Measurements from ENCODE around the gene PRDM16.

Gene PRDM16

GRCh38 chr1:3027611-3028371, 41.2 kb upstream of the PRDM16 start:
- H2BK12ac ChIP-seq (ENCODE audit: low read length): peak overlapping the region; percentile 32
- WGBS, 2 donors (ENCODE audit: extremely low coverage in 2 of 2, insufficient read length in 2 of 2, insufficient replicate concordance in 1 of 2): no CpG with 5 or more reads among the region's 20 CpGs
- H2BK120ac ChIP-seq (ENCODE audit: low read depth, low read length): no peak overlapping the region
- H3K4me1 ChIP-seq (ENCODE audit: control insufficient read depth in 2 of 2, insufficient read depth in 1 of 2, low read depth in 1 of 2, low read length in 2 of 2): no peaks in the 10 kb centered on the region
- no peak overlapping the region for H3K23ac ChIP-seq (ENCODE audit: low read depth, low read length, poor library complexity)
- H2AK5ac ChIP-seq (ENCODE audit: low read depth, low read length): peak overlapping the region; percentile 89
- H3K9me3 ChIP-seq (replicated peaks in 1 of 2; ENCODE audit: control insufficient read depth in 2 of 2, insufficient read depth in 1 of 2, low read depth in 1 of 2, low read length in 2 of 2): peaks cover 0 to 8% of the 10 kb centered on the region in 2 donors
- no peaks in the 10 kb centered on the region for H3K36me3 ChIP-seq (replicated peaks in 1 of 2; ENCODE audit: control insufficient read depth in 2 of 2, insufficient read depth in 2 of 2, low read length in 2 of 2)
- H2AFZ ChIP-seq (ENCODE audit: low read length): no peak overlapping the region
- peaks cover 2% of the 10 kb centered on the region for H3K79me1 ChIP-seq (ENCODE audit: low read depth, low read length)
- no peak overlapping the region for H2BK5ac ChIP-seq (ENCODE audit: low read length)
- peaks cover 0 to 11% (median 0%) of the 10 kb centered on the region in 3 experiments for H3K27me3 ChIP-seq (ENCODE audit: control insufficient read depth in 3 of 3, insufficient read depth in 3 of 3, low read depth in 1 of 3, low read length in 3 of 3)
- H3K4ac ChIP-seq (ENCODE audit: low read length): no peak overlapping the region
- H3K27ac ChIP-seq (replicated peaks; ENCODE audit: low read length): no peak overlapping the region
- H4K8ac ChIP-seq (ENCODE audit: low read depth, low read length): no peak overlapping the region
- H2BK15ac ChIP-seq (ENCODE audit: low read length): no peak overlapping the region
- no peak for DNase-seq (ENCODE audit: low spot score)
- H3K4me3 ChIP-seq (ENCODE audit: low read length in 2 of 2): no peak overlapping the region
- no peak overlapping the region for H3K4me2 ChIP-seq (ENCODE audit: insufficient read depth, low read length, poor library complexity, severe bottlenecking)
- H4K91ac ChIP-seq (ENCODE audit: low read depth, low read length, poor library complexity): no peak overlapping the region
- peak overlapping the region; percentile 60 for H3K18ac ChIP-seq (ENCODE audit: low read length)
- H3K14ac ChIP-seq (ENCODE audit: low read length): peak overlapping the region; percentile 77
- no peak overlapping the region for H3K9ac ChIP-seq (ENCODE audit: low read depth, low read length, poor library complexity)

GRCh38 chr1:3028531-3029282, 40.3 kb upstream of the PRDM16 start:
- H4K8ac ChIP-seq (ENCODE audit: low read depth, low read length): no peak overlapping the region

GRCh38 chr1:3029481-3029961, 39.5 kb upstream of the PRDM16 start:
- Histone ChIP-seq H2BK12ac (ENCODE audit: low read length) (no peak overlapping the region), H3K4me1 (ENCODE audit: control insufficient read depth in 2 of 2, insufficient read depth in 1 of 2, low read depth in 1 of 2, low read length in 2 of 2) (no peaks in the 10 kb centered on the region), H3K27ac (replicated peaks; ENCODE audit: low read length) (no peak overlapping the region), H3K4ac (ENCODE audit: low read length) (no peak overlapping the region), H3K4me3 (ENCODE audit: low read length in 2 of 2) (no peak overlapping the region), H2BK120ac (ENCODE audit: low read depth, low read length) (no peak overlapping the region), H3K9ac (ENCODE audit: low read depth, low read length, poor library complexity) (no peak overlapping the region), H3K14ac (ENCODE audit: low read length) (peak overlapping the region; percentile 44), H4K91ac (ENCODE audit: low read depth, low read length, poor library complexity) (no peak overlapping the region), H3K4me2 (ENCODE audit: insufficient read depth, low read length, poor library complexity, severe bottlenecking) (no peak overlapping the region), H3K79me1 (ENCODE audit: low read depth, low read length) (peaks cover 2% of the 10 kb centered on the region), H3K18ac (ENCODE audit: low read length) (peak overlapping the region; percentile 87), H2BK5ac (ENCODE audit: low read length) (peak overlapping the region; percentile 68), H3K9me3 (replicated peaks in 1 of 2; ENCODE audit: control insufficient read depth in 2 of 2, insufficient read depth in 1 of 2, low read depth in 1 of 2, low read length in 2 of 2) (peaks cover 0 to 8% of the 10 kb centered on the region in 2 donors), H3K27me3 (ENCODE audit: control insufficient read depth in 3 of 3, insufficient read depth in 3 of 3, low read depth in 1 of 3, low read length in 3 of 3) (peaks cover 0 to 22% (median 0%) of the 10 kb centered on the region in 3 experiments), H2AFZ (ENCODE audit: low read length) (no peak overlapping the region), H3K36me3 (replicated peaks in 1 of 2; ENCODE audit: control insufficient read depth in 2 of 2, insufficient read depth in 2 of 2, low read length in 2 of 2) (no peaks in the 10 kb centered on the region), H3K23ac (ENCODE audit: low read depth, low read length, poor library complexity) (peak overlapping the region; percentile 36), H2AK5ac (ENCODE audit: low read depth, low read length) (peak overlapping the region; percentile 82), H2BK15ac (ENCODE audit: low read length) (no peak overlapping the region), H4K8ac (ENCODE audit: low read depth, low read length) (no peak overlapping the region)
- no peak for DNase-seq (ENCODE audit: low spot score)
- WGBS, 2 donors (ENCODE audit: extremely low coverage in 2 of 2, insufficient read length in 2 of 2, insufficient replicate concordance in 1 of 2): no CpG with 5 or more reads among the region's 11 CpGs

More at GRCh38 chr1:3028531-3029282, 40.3 kb upstream of the PRDM16 start:
- Histone ChIP-seq H2AK5ac (ENCODE audit: low read depth, low read length) (peak overlapping the region; percentile 89), H3K23ac (ENCODE audit: low read depth, low read length, poor library complexity) (no peak overlapping the region), H3K18ac (ENCODE audit: low read length) (peak overlapping the region; percentile 21), H3K4me3 (ENCODE audit: low read length in 2 of 2) (no peak overlapping the region), H3K14ac (ENCODE audit: low read length) (no peak overlapping the region), H3K4me1 (ENCODE audit: control insufficient read depth in 2 of 2, insufficient read depth in 1 of 2, low read depth in 1 of 2, low read length in 2 of 2) (no peaks in the 10 kb centered on the region), H3K9me3 (replicated peaks in 1 of 2; ENCODE audit: control insufficient read depth in 2 of 2, insufficient read depth in 1 of 2, low read depth in 1 of 2, low read length in 2 of 2) (peaks cover 0 to 8% of the 10 kb centered on the region in 2 donors), H2BK12ac (ENCODE audit: low read length) (no peak overlapping the region), H3K9ac (ENCODE audit: low read depth, low read length, poor library complexity) (no peak overlapping the region), H3K79me1 (ENCODE audit: low read depth, low read length) (peaks cover 2% of the 10 kb centered on the region), H3K36me3 (replicated peaks in 1 of 2; ENCODE audit: control insufficient read depth in 2 of 2, insufficient read depth in 2 of 2, low read length in 2 of 2) (no peaks in the 10 kb centered on the region), H3K4me2 (ENCODE audit: insufficient read depth, low read length, poor library complexity, severe bottlenecking) (no peak overlapping the region), H2AFZ (ENCODE audit: low read length) (no peak overlapping the region), H2BK15ac (ENCODE audit: low read length) (peak overlapping the region; percentile 24), H3K4ac (ENCODE audit: low read length) (no peak overlapping the region), H4K91ac (ENCODE audit: low read depth, low read length, poor library complexity) (no peak overlapping the region), H2BK120ac (ENCODE audit: low read depth, low read length) (no peak overlapping the region), H3K27ac (replicated peaks; ENCODE audit: low read length) (no peak overlapping the region), H3K27me3 (ENCODE audit: control insufficient read depth in 3 of 3, insufficient read depth in 3 of 3, low read depth in 1 of 3, low read length in 3 of 3) (peaks cover 0 to 16% (median 0%) of the 10 kb centered on the region in 3 experiments), H2BK5ac (ENCODE audit: low read length) (no peak overlapping the region)
- DNase-seq (ENCODE audit: low spot score): no peak
- no CpG with 5 or more reads among the region's 32 CpGs for WGBS, 2 donors (ENCODE audit: extremely low coverage in 2 of 2, insufficient read length in 2 of 2, insufficient replicate concordance in 1 of 2)

All from neuronal stem cell (in vitro differentiated cells).